Measurements from ENCODE around the gene MAP7D1.

Gene MAP7D1

GRCh38 chr1:36124404-36125128 is 31.4 kb upstream of the MAP7D1 start:
- CTCF ChIA-PET: no interaction called here

GRCh38 chr1:36125129-36125991 is 30.6 kb upstream of the MAP7D1 start, which contains the start of gene COL8A2:
Gene COL8A2 (minus strand): TSS chr1:36125222. CDS start chr1:36100242, 24,980 bp downstream.
- TF ChIP-seq FOXM1 (IDR thresholded peaks at IDR 0.05; ENCODE audit: borderline replicate concordance) (no peak), ARNT (IDR thresholded peaks at IDR 0.05) (no peak)
- no peak for DNase-seq (ENCODE audit: extremely low spot score)
- POLR2A ChIA-PET: no interaction called here
- CTCF ChIA-PET: no interaction called here

More at GRCh38 chr1:36124404-36125128, 31.4 kb upstream of the MAP7D1 start:
- TF ChIP-seq HDGF (IDR thresholded peaks at IDR 0.05; ENCODE audit: borderline replicate concordance): no peak
- no peak for TF ChIP-seq PKNOX1 (IDR thresholded peaks at IDR 0.05)
- TF ChIP-seq LEF1 (IDR thresholded peaks at IDR 0.05; ENCODE audit: borderline replicate concordance): no peak
- TF ChIP-seq TARDBP (IDR thresholded peaks at IDR 0.05): no peak
- TF ChIP-seq NFRKB (IDR thresholded peaks at IDR 0.05): no peak
- DNase-seq (ENCODE audit: extremely low spot score): no peak
- POLR2A ChIA-PET: no interaction called here

- DNase-seq (ENCODE audit: extremely low spot score): no peak
- ChIA-PET POLR2A (no interaction called here), CTCF (no interaction called here)
- no peak for TF ChIP-seq BHLHE40 (IDR thresholded peaks at IDR 0.05; ENCODE audit: borderline replicate concordance)
- no peak for TF ChIP-seq NFRKB (IDR thresholded peaks at IDR 0.05)
- no peak for TF ChIP-seq TARDBP (IDR thresholded peaks at IDR 0.05)
- no peak for TF ChIP-seq FOXM1 (IDR thresholded peaks at IDR 0.05; ENCODE audit: borderline replicate concordance)
- no peak for TF ChIP-seq CTBP1 (IDR thresholded peaks at IDR 0.05; ENCODE audit: borderline replicate concordance)
- no peak for TF ChIP-seq HDGF (IDR thresholded peaks at IDR 0.05; ENCODE audit: borderline replicate concordance)
- TF ChIP-seq LEF1 (IDR thresholded peaks at IDR 0.05; ENCODE audit: borderline replicate concordance): no peak
- no peak for TF ChIP-seq PKNOX1 (IDR thresholded peaks at IDR 0.05)
- no peak for TF ChIP-seq ELF4 (IDR thresholded peaks at IDR 0.05)
- TF ChIP-seq ZNF384 (IDR thresholded peaks at IDR 0.05): no peak
- TF ChIP-seq SP1 (IDR thresholded peaks at IDR 0.05): no peak
- no peak for TF ChIP-seq L3MBTL2 (conservative IDR thresholded peaks at IDR 0.05)
- TF ChIP-seq ARNT (IDR thresholded peaks at IDR 0.05): no peak
Observed at GRCh38 chr1:36126005-36126716, 29.8 kb upstream of the MAP7D1 start.

GRCh38 chr1:36126797-36127500 is 29.0 kb upstream of the MAP7D1 start:
- ChIA-PET CTCF (no interaction called here), POLR2A (interaction anchor here (1.1 kb wide), 1 partner anchor 12 kb away, joined by 3 read pairs; no protein-coding TSS in a partner anchor)
- DNase-seq (ENCODE audit: extremely low spot score): no peak
- no peak for TF ChIP-seq PKNOX1 (IDR thresholded peaks at IDR 0.05)
- TF ChIP-seq FOXM1 (IDR thresholded peaks at IDR 0.05; ENCODE audit: borderline replicate concordance): no peak
- TF ChIP-seq LEF1 (IDR thresholded peaks at IDR 0.05; ENCODE audit: borderline replicate concordance): no peak
- TF ChIP-seq ELF4 (IDR thresholded peaks at IDR 0.05): no peak
- TF ChIP-seq HDGF (IDR thresholded peaks at IDR 0.05; ENCODE audit: borderline replicate concordance): no peak
- TF ChIP-seq SUZ12 (IDR thresholded peaks at IDR 0.05): no peak
- no peak for TF ChIP-seq BHLHE40 (IDR thresholded peaks at IDR 0.05; ENCODE audit: borderline replicate concordance)
- no peak for TF ChIP-seq NFRKB (IDR thresholded peaks at IDR 0.05)
- TF ChIP-seq TARDBP (IDR thresholded peaks at IDR 0.05): no peak
- TF ChIP-seq FOXK2 (IDR thresholded peaks at IDR 0.05): no peak
- TF ChIP-seq SP1 (IDR thresholded peaks at IDR 0.05): no peak
- TF ChIP-seq ZNF384 (IDR thresholded peaks at IDR 0.05): no peak
- TF ChIP-seq FOXA1 (IDR thresholded peaks at IDR 0.05): no peak

- DNase-seq (ENCODE audit: extremely low spot score): no peak
- POLR2A ChIA-PET: interaction anchor here (0.9 to 1.1 kb wide), 3 partner anchors 11 to 197 kb away, joined by 3 read pairs; partner anchors contain the start of gene AGO3
- CTCF ChIA-PET: interaction anchor here (0.5 to 0.7 kb wide), 2 partner anchors 24 to 33 kb away, joined by 3 to 4 read pairs; no protein-coding TSS in a partner anchor
Observed at GRCh38 chr1:36128126-36128904, 27.6 kb upstream of the MAP7D1 start.

More at GRCh38 chr1:36128126-36128904, 27.6 kb upstream of the MAP7D1 start:
- TF ChIP-seq L3MBTL2 (conservative IDR thresholded peaks at IDR 0.05) (no peak), SUZ12 (IDR thresholded peaks at IDR 0.05) (no peak), NFRKB (IDR thresholded peaks at IDR 0.05) (no peak), TARDBP (IDR thresholded peaks at IDR 0.05) (no peak), ARNT (IDR thresholded peaks at IDR 0.05) (no peak), BHLHE40 (IDR thresholded peaks at IDR 0.05; ENCODE audit: borderline replicate concordance) (no peak), FOXM1 (IDR thresholded peaks at IDR 0.05; ENCODE audit: borderline replicate concordance) (no peak), FOXK2 (IDR thresholded peaks at IDR 0.05) (no peak), CTBP1 (IDR thresholded peaks at IDR 0.05; ENCODE audit: borderline replicate concordance) (no peak), FOXA1 (IDR thresholded peaks at IDR 0.05) (no peak)
